Muscle of leg (tissue), 11 donors: Measurements from ENCODE around the gene EXOSC6. TPM values are rescaled to one million over a fixed set of nuclear protein-coding genes. Genes with fewer than 3 reads are reported as not detected.
"Not testable (repeated sequence)": the region's sequence is repeated elsewhere in the genome, so short reads cannot be mapped to it uniquely, and the experiment has no call there.

Experiments
- DNase-seq: peaks from one replicate; pipeline ENCODE4 v3.0.0; 2013
- H3K27ac ChIP-seq: one replicate; pipeline ENCODE4 v1.5.1; 2013; ENCODE audit warnings: mild to moderate bottlenecking, low read length, control low read depth
- H3K27me3 ChIP-seq: one replicate; pipeline ENCODE4 v1.6.1; 2013; ENCODE audit warnings: low read length; ENCODE audit not compliant: control insufficient read depth, insufficient read depth
- H3K36me3 ChIP-seq: one replicate; pipeline ENCODE4 v1.6.1; 2013; ENCODE audit warnings: low read length; ENCODE audit not compliant: control insufficient read depth, insufficient read depth
- H3K4me1 ChIP-seq: one replicate; pipeline ENCODE4 v1.6.1; 2013; ENCODE audit warnings: low read length; ENCODE audit not compliant: control insufficient read depth, insufficient read depth
- H3K4me3 ChIP-seq: one replicate; pipeline ENCODE4 v1.5.1; 2013; ENCODE audit warnings: low read length, control low read depth
- H3K9me3 ChIP-seq: replicated peaks from 2 replicates; pipeline ENCODE4 v1.6.1; 2013; ENCODE audit warnings: low read depth, low read length; ENCODE audit not compliant: control insufficient read depth
- WGBS: methylation state at CpG from one replicate; pipeline ENCODE4 v1.1.5; 2013; ENCODE audit warnings: missing lambda C conversion rate; ENCODE audit not compliant: insufficient coverage; 5-methylcytosine and 5-hydroxymethylcytosine counted together
- polyA plus RNA-seq, 8 donors: library from polyadenylated mRNA; unstranded; fragments of 120-200 nt; gene quantifications; one replicate each; pipeline versions ENCODE4 v1.2.1 to v1.2.3, GENCODE V29; 2013; ENCODE audit warnings: inconsistent platforms in 1 of 8, low replicate concordance in 1 of 8; ENCODE audit not compliant: insufficient read length in 8 of 8, insufficient read depth in 1 of 8
- total RNA-seq: library from RNA; stranded (reverse); fragments of 120-200 nt; gene quantifications from one replicate; pipeline ENCODE4 v1.2.4, GENCODE V29; 2013

Gene EXOSC6
- total and polyA plus RNA-seq, 9 donors, result 9.4 to 17.2 (median 13.2) TPM

DNA sequence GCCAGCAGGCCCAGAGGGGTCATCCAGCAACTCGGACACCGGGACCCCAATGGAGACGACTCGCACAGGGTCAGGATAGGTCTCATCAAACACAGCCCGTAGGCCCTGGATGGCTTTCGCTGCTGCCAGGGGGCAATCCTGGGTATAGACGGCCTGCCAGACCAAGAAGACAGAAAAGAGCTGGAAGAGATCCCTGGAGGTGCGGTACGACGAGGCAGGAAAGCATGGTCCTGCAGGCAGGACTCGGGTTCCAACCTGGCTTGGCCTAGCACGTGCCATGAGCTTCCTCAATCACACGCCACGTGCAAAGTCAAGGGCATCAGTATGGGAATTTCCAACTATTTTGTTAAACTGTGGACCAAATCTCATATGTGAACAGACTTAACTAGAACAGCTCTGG lies 6.3 kb upstream of the EXOSC6 start:
- H3K36me3 ChIP-seq, result peaks cover 89% of the 10 kb centered on the region
- no peak overlapping the region for H3K27ac ChIP-seq
- H3K4me3 ChIP-seq, result no peak overlapping the region
- H3K9me3 ChIP-seq, result no peaks in the 10 kb centered on the region
- no peaks in the 10 kb centered on the region for H3K27me3 ChIP-seq
- 95% methylated on average over 13 of the region's 14 CpGs for WGBS
- no peaks in the 10 kb centered on the region for H3K4me1 ChIP-seq
- no peak for DNase-seq

GRCh38 chr16:70257391-70257790 lies 5.7 kb upstream of the EXOSC6 start:
- Histone ChIP-seq H3K27me3 (no peaks in the 10 kb centered on the region), H3K9me3 (no peaks in the 10 kb centered on the region), H3K4me3 (no peak overlapping the region), H3K27ac (no peak overlapping the region), H3K36me3 (peaks cover 89% of the 10 kb centered on the region), H3K4me1 (no peaks in the 10 kb centered on the region)
- 100% methylated on average over 1 of the region's 4 CpGs for WGBS
- no peak for DNase-seq

GRCh38 chr16:70255574-70255973 lies 3.8 kb upstream of the EXOSC6 start:
- no peak for DNase-seq
- Histone ChIP-seq H3K4me3 (no peak overlapping the region), H3K27me3 (no peaks in the 10 kb centered on the region), H3K4me1 (peaks cover 7% of the 10 kb centered on the region), H3K27ac (no peak overlapping the region), H3K36me3 (peaks cover 79% of the 10 kb centered on the region), H3K9me3 (no peaks in the 10 kb centered on the region)
- 98% methylated on average over 9 of the region's 9 CpGs for WGBS

DNA sequence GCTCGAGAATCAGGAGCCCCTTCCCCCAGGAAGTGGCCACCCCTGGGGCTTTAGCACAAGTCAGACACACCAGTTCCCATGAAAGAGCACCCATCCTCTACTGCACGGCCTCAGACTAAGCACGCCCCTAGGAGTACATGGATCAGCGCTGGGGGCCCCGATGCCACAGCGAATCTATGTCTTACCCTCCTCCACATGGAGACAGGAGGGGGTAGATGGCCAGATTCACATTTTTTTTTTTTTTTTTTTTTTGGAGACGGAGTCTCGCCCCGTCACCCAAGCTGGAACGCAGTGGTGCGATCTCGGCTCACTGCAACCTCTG lies 3.2 kb upstream of the EXOSC6 start:
- peaks cover 75% of the 10 kb centered on the region for H3K36me3 ChIP-seq

DNA sequence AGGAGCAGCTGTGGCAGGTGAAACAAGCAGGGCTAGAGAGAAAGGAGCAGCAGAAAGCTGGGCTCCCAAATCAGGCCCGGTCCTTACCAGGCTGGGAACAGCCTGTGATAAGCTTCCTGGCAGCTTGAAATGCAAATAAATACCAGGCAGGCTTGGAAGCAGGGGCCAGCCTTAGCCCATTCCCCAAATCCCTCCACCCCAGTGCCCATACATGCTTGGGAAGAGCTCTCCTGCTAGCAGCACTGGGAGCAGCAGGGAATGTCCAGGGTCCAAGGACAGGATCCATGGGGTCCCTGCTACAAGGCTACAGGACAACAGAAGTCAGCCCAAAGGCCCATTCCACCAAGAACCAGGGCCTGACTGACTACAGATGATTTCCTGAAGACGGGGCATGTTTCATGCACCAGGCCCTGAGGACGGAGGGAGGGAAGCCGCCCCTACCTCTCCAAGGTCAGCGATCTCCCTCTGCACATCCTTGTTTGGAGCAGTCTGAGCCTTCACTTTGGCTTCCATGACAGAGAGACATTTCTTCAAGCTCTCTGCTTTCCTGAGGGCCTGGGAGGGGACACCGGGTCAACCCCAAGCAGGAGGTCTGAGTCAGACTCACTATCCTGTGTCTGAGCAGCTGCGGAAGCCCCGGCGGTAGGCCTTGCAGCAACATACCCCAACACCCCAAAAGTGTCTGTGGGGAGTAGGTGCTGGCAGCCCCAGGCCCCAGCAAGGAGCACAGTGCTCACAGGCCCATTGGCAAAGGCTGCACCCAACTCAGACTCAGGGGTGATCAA lies 2.6 kb upstream of the EXOSC6 start:
- H3K4me1 ChIP-seq, result peaks cover 15% of the 10 kb centered on the region
- H3K4me3 ChIP-seq, result no peak overlapping the region
- 94% methylated on average over 5 of the region's 9 CpGs for WGBS
- DNase-seq, result no peak
- no peaks in the 10 kb centered on the region for H3K9me3 ChIP-seq
- H3K36me3 ChIP-seq, result peaks cover 70% of the 10 kb centered on the region
- H3K27me3 ChIP-seq, result no peaks in the 10 kb centered on the region
- no peak overlapping the region for H3K27ac ChIP-seq

More for the DNA sequence above, 3.2 kb upstream of the EXOSC6 start:
- Histone ChIP-seq H3K4me1 (peaks cover 11% of the 10 kb centered on the region), H3K27me3 (no peaks in the 10 kb centered on the region), H3K4me3 (no peak overlapping the region), H3K9me3 (no peaks in the 10 kb centered on the region), H3K27ac (no peak overlapping the region)
- 100% methylated on average over 1 of the region's 12 CpGs for WGBS
- DNase-seq, result no peak

- WGBS, result 73% methylated on average over 10 of the region's 16 CpGs
- DNase-seq, result peak; percentile 20
- Histone ChIP-seq H3K27me3 (no peaks in the 10 kb centered on the region), H3K9me3 (no peaks in the 10 kb centered on the region), H3K4me1 (peaks cover 15% of the 10 kb centered on the region), H3K36me3 (peaks cover 61% of the 10 kb centered on the region), H3K27ac (no peak overlapping the region), H3K4me3 (no peak overlapping the region)
These were observed 1.8 kb upstream of the EXOSC6 start for GRCh38 chr16:70253291-70254106.

- Histone ChIP-seq H3K9me3 (no peaks in the 10 kb centered on the region), H3K4me3 (no peak overlapping the region), H3K36me3 (peaks cover 53% of the 10 kb centered on the region), H3K27me3 (no peaks in the 10 kb centered on the region), H3K4me1 (peaks cover 15% of the 10 kb centered on the region), H3K27ac (peak overlapping the region; percentile 47)
- DNase-seq, result peak; percentile 16
- 82% methylated on average over 17 of the region's 21 CpGs for WGBS
These were observed 732 bp upstream of the EXOSC6 start for GRCh38 chr16:70252355-70252988.

DNA sequence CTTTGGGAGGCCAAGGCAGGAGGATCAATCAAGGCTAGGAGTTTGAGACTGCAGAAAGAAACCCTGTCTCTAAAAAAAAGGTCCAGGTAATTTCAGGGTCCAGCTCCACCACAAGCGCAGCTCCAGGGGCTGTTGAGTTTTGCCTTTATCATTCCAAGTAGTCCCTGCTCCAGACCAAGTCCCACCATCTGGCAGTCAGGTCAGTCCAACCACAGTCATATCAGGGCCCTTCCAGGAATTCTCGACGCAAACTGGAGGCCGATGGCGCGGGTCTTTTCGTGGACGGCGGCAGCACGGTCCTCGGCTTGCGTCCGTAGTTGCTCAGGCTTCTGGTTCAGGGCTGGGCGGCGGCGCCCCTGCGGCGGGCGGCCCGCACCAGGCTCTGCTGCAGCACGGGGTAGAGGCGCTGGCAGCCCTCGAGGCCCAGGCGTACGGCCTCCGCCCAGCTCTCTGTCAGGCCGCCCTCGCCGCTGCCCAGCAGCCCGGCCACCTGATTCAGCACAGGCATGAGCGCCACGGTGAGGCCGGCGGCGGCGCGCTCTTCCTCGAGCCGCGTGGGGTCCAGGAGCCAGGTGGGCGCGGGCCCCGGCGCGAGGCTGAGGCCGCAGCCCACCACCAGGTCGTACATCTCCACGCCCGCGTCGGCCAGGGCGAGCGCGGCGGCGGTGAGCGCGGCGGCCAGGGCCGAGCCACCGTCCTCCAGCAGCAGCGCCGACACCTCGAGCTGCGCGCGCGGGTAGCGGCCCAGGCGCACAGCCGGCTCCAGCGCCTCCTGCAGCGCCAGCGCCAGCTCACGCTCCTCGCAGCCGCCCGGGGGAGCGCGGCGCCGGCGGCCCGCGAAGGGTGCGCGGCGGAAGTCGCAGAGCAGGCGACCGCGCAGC lies 752 bp downstream of the EXOSC6 start:
- Histone ChIP-seq H3K9me3 (no peaks in the 10 kb centered on the region), H3K27me3 (no peaks in the 10 kb centered on the region), H3K4me3 (peak overlapping the region; percentile 45), H3K27ac (no peak overlapping the region), H3K36me3 (peaks cover 40% of the 10 kb centered on the region), H3K4me1 (peaks cover 15% of the 10 kb centered on the region)
- DNase-seq, result peak; percentile 41
- WGBS, result under 1% methylated on average over 92 of the region's 92 CpGs

GRCh38 chr16:70249697-70250096 lies 2.0 kb downstream of the EXOSC6 start:
- Histone ChIP-seq H3K36me3 (peaks cover 30% of the 10 kb centered on the region), H3K4me1 (peaks cover 15% of the 10 kb centered on the region)
- H3K4me3 ChIP-seq, DNase-seq, H3K9me3 ChIP-seq, H3K27me3 ChIP-seq, H3K27ac ChIP-seq: not testable (repeated sequence)
- no CpG with 5 or more reads among the region's 4 CpGs for WGBS
